Measurements from ENCODE around the gene ARHGAP33.

DNA sequence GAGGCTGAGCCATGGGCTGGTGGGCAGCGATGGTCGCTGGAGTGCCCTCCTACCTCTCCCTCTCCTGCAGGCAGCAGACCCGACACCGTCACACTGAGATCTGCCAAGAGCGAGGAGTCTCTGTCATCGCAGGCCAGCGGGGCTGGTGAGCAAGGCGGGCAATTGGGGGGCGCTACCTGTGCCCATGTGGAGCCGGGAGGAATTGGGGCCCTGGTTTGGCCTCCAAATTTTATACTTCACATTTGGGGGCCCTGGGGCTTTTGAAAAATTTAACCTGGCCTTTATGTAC lies 9.9 kb downstream of the ARHGAP33 start:
- TF ChIP-seq, protein P1, sequence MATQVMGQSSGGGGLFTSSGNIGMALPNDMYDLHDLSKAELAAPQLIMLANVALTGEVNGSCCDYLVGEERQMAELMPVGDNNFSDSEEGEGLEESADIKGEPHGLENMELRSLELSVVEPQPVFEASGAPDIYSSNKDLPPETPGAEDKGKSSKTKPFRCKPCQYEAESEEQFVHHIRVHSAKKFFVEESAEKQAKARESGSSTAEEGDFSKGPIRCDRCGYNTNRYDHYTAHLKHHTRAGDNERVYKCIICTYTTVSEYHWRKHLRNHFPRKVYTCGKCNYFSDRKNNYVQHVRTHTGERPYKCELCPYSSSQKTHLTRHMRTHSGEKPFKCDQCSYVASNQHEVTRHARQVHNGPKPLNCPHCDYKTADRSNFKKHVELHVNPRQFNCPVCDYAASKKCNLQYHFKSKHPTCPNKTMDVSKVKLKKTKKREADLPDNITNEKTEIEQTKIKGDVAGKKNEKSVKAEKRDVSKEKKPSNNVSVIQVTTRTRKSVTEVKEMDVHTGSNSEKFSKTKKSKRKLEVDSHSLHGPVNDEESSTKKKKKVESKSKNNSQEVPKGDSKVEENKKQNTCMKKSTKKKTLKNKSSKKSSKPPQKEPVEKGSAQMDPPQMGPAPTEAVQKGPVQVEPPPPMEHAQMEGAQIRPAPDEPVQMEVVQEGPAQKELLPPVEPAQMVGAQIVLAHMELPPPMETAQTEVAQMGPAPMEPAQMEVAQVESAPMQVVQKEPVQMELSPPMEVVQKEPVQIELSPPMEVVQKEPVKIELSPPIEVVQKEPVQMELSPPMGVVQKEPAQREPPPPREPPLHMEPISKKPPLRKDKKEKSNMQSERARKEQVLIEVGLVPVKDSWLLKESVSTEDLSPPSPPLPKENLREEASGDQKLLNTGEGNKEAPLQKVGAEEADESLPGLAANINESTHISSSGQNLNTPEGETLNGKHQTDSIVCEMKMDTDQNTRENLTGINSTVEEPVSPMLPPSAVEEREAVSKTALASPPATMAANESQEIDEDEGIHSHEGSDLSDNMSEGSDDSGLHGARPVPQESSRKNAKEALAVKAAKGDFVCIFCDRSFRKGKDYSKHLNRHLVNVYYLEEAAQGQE (IDR thresholded peaks at IDR 0.05; ENCODE audit: insufficient read depth in 1 of 2, low read depth in 2 of 2, low read length in 2 of 2) = no peak
- TF ChIP-seq TAF1 (IDR thresholded peaks at IDR 0.05; ENCODE audit: borderline replicate concordance, insufficient read depth, low read length) (no peak), POLR2AphosphoS5 (IDR thresholded peaks at IDR 0.05; ENCODE audit: low read depth, low read length) (no peak)

All from PFSK-1 (cell line).